ENCODE measurements around the gene HMX2.

DNA sequence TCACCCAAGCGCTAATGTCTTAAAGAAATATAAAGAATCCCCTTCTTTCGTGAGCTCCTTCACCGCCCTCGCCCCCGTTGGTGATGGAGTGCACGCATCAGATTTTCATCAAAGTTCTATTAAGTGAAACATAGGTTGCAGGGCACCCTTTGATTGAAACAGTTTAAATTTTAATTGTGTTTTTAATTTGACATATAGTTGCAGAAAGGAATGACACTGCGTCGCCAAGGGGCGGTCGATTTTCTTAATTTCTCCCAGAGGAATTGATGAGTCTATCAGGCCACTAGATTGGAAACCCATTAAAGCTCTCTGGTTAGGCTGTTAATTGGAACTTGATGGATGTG, 4.1 kb upstream of the HMX2 start:
- TF ChIP-seq TAF1 (IDR thresholded peaks at IDR 0.05; ENCODE audit: low read depth, low read length) (no peak), POLR2A (IDR thresholded peaks at IDR 0.05; ENCODE audit: low read depth, low read length) (no peak), SPI1 (IDR thresholded peaks at IDR 0.05; ENCODE audit: low read depth, low read length) (no peak)
